HG02642 (cell line): Measurements from ENCODE around the gene MRPS33.
"Not testable (repeated sequence)": the region's sequence is repeated elsewhere in the genome, so short reads cannot be mapped to it uniquely, and the experiment has no call there.

ENCODE experiments used
- ATAC-seq: cut with Tn5 transposase; IDR thresholded peaks from one replicate; pipeline ENCODE4 v1.9.1; 2021; ENCODE audit warnings: mild to moderate bottlenecking; ENCODE audit not compliant: unreplicated experiment, poor library complexity

The MRPS33 gene

GRCh38 chr7:140956997-140957396, 57.8 kb downstream of the MRPS33 start:
- ATAC-seq: not testable (repeated sequence)
